ENCODE measurements around the gene ANO10. TPM values are rescaled to one million over a fixed set of nuclear protein-coding genes. Genes with fewer than 3 reads are reported as not detected.
"Not testable (repeated sequence)": the region's sequence is repeated elsewhere in the genome, so short reads cannot be mapped to it uniquely, and the experiment has no call there.

Gene ANO10
- total RNA-seq, 1 experiment from 2014 or later = 9.7 TPM

- BruUV-seq (replicated peaks) = not testable (repeated sequence)
Observed at GRCh38 chr3:43591866-43592265, 29.9 kb downstream of the ANO10 start.

GRCh38 chr3:43587303-43587702, 34.5 kb downstream of the ANO10 start:
- Histone ChIP-seq H3K36me3 (ENCODE audit: insufficient read depth, low read length, poor library complexity, severe bottlenecking) (no peaks in the 10 kb centered on the region), H3K9me3 (ENCODE audit: low read depth, low read length, poor library complexity, severe bottlenecking) (no peaks in the 10 kb centered on the region), H3K4me3 (ENCODE audit: low read depth, low read length, poor library complexity, severe bottlenecking) (no peak overlapping the region), H3K27ac (ENCODE audit: low read depth, low read length, poor library complexity, severe bottlenecking) (no peak overlapping the region), H3K4me1 (ENCODE audit: insufficient read depth, low read length, poor library complexity, severe bottlenecking) (no peaks in the 10 kb centered on the region), H3K27me3 (replicated peaks; ENCODE audit: insufficient read depth, low read depth, low read length, poor library complexity) (no peaks in the 10 kb centered on the region)
- TF ChIP-seq EZH2 (IDR thresholded peaks at IDR 0.05; ENCODE audit: borderline replicate concordance, low read depth, low read length, poor library complexity, severe bottlenecking) = no peak
- TF ChIP-seq, protein P1, sequence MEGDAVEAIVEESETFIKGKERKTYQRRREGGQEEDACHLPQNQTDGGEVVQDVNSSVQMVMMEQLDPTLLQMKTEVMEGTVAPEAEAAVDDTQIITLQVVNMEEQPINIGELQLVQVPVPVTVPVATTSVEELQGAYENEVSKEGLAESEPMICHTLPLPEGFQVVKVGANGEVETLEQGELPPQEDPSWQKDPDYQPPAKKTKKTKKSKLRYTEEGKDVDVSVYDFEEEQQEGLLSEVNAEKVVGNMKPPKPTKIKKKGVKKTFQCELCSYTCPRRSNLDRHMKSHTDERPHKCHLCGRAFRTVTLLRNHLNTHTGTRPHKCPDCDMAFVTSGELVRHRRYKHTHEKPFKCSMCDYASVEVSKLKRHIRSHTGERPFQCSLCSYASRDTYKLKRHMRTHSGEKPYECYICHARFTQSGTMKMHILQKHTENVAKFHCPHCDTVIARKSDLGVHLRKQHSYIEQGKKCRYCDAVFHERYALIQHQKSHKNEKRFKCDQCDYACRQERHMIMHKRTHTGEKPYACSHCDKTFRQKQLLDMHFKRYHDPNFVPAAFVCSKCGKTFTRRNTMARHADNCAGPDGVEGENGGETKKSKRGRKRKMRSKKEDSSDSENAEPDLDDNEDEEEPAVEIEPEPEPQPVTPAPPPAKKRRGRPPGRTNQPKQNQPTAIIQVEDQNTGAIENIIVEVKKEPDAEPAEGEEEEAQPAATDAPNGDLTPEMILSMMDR (conservative IDR thresholded peaks at IDR 0.05; ENCODE audit: low read depth, low read length) = no peak
- no TSS peak for BruUV-seq (replicated peaks)
- intact Hi-C loops (cut with micrococcal nuclease; ENCODE audit: unreplicated experiment) = no loop called here
- CTCF ChIA-PET = no interaction called here
- POLR2A ChIA-PET (ENCODE audit: low non-redundant PET) = no interaction called here
- no peak for DNase-seq (ENCODE audit: low spot score)

More at GRCh38 chr3:43591866-43592265, 29.9 kb downstream of the ANO10 start:
- H3K9me3 ChIP-seq (ENCODE audit: low read depth, low read length, poor library complexity, severe bottlenecking); DNase-seq (ENCODE audit: low spot score); H3K27me3 ChIP-seq (replicated peaks; ENCODE audit: insufficient read depth, low read depth, low read length, poor library complexity); H3K36me3 ChIP-seq (ENCODE audit: insufficient read depth, low read length, poor library complexity, severe bottlenecking); POLR2A ChIA-PET (ENCODE audit: low non-redundant PET); H3K4me1 ChIP-seq (ENCODE audit: insufficient read depth, low read length, poor library complexity, severe bottlenecking); CTCF ChIA-PET; H3K27ac ChIP-seq (ENCODE audit: low read depth, low read length, poor library complexity, severe bottlenecking); intact Hi-C loops (cut with micrococcal nuclease; ENCODE audit: unreplicated experiment); H3K4me3 ChIP-seq (ENCODE audit: low read depth, low read length, poor library complexity, severe bottlenecking): not testable (repeated sequence)

DNA sequence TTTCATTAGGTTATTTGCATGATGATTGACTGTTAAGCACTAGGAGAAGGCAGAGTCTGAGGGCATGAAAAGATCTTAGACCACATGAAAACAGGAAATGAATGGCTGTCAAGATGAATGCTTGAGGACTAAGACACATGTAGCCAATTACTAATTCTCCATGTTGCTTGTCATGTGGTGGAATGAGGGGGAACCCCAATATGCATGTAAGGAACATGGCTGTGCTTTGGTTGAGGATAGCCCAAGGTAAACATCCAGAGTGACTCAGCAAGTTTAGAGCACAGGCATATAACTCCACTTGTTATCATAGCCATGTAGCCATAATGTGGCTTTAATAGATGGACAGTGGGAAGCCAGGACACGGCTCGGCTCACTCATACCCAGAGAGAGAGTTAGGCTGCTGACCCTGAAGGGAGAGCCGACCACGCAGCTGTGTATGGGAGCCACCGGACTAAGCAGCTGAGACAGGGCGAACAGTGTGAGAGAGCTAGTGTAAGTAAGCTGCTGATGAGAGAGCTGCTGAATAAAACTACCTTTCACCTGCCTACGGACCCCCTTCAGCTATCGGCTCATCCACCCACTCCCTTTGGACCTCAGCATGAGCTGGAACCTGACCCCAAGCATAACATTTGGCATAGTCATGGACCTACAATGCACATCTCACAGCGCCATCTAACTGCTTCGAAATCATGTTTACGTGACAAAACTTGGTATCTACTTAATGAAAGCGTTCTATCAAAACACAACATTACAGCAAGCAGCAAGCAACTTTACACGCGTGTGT, 37.6 kb downstream of the ANO10 start:
- H3K4me3 ChIP-seq (ENCODE audit: low read depth, low read length, poor library complexity, severe bottlenecking) = no peak overlapping the region
- no peaks in the 10 kb centered on the region for H3K9me3 ChIP-seq (ENCODE audit: low read depth, low read length, poor library complexity, severe bottlenecking)
- no peak overlapping the region for H3K27ac ChIP-seq (ENCODE audit: low read depth, low read length, poor library complexity, severe bottlenecking)
- H3K36me3 ChIP-seq (ENCODE audit: insufficient read depth, low read length, poor library complexity, severe bottlenecking) = no peaks in the 10 kb centered on the region
- no peak for DNase-seq (ENCODE audit: low spot score)
- no peaks in the 10 kb centered on the region for H3K4me1 ChIP-seq (ENCODE audit: insufficient read depth, low read length, poor library complexity, severe bottlenecking)
- TF ChIP-seq, protein P1 (conservative IDR thresholded peaks at IDR 0.05; ENCODE audit: low read depth, low read length) = no peak
- no TSS peak for BruUV-seq (replicated peaks)
- ChIA-PET POLR2A (ENCODE audit: low non-redundant PET) (no interaction called here), CTCF (no interaction called here)
- no peaks in the 10 kb centered on the region for H3K27me3 ChIP-seq (replicated peaks; ENCODE audit: insufficient read depth, low read depth, low read length, poor library complexity)
- intact Hi-C loops (cut with micrococcal nuclease; ENCODE audit: unreplicated experiment) = no loop called here

DNA sequence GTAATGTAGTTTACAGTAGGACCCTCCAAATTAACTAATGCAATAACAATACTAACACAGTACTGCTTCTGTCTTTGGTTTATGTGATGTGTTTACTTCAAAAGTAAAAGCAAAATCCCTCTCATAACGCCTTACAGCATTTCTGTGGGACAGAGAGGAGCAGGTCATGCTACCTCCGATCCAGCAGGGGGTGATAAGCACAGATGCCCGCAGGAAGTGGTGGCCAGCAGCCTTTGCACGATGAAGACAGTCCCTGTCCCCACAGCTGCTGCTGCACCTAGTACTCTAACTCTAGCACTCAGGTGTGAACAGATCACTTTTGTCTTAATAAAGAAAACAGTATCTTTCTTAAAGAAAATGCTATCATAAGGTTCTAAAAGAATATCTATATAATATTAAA, 38.3 kb downstream of the ANO10 start:
- POLR2A ChIA-PET (ENCODE audit: low non-redundant PET) = no interaction called here
- Histone ChIP-seq H3K36me3 (ENCODE audit: insufficient read depth, low read length, poor library complexity, severe bottlenecking) (no peaks in the 10 kb centered on the region), H3K27me3 (replicated peaks; ENCODE audit: insufficient read depth, low read depth, low read length, poor library complexity) (no peaks in the 10 kb centered on the region), H3K27ac (ENCODE audit: low read depth, low read length, poor library complexity, severe bottlenecking) (no peak overlapping the region), H3K9me3 (ENCODE audit: low read depth, low read length, poor library complexity, severe bottlenecking) (no peaks in the 10 kb centered on the region), H3K4me3 (ENCODE audit: low read depth, low read length, poor library complexity, severe bottlenecking) (no peak overlapping the region), H3K4me1 (ENCODE audit: insufficient read depth, low read length, poor library complexity, severe bottlenecking) (no peaks in the 10 kb centered on the region)
- CTCF ChIA-PET = no interaction called here
- no peak for DNase-seq (ENCODE audit: low spot score)
- TF ChIP-seq EZH2 (IDR thresholded peaks at IDR 0.05; ENCODE audit: borderline replicate concordance, low read depth, low read length, poor library complexity, severe bottlenecking) = no peak
- TF ChIP-seq, protein P1 (conservative IDR thresholded peaks at IDR 0.05; ENCODE audit: low read depth, low read length) = no peak
- intact Hi-C loops (cut with micrococcal nuclease; ENCODE audit: unreplicated experiment) = no loop called here
- BruUV-seq (replicated peaks) = no TSS peak
